GM10248 (cell line): ENCODE measurements around the gene RAB13.

Experiments
- CTCF ChIA-PET: fragments of 300-600 bp; sonication (Branson Sonifier 250); formaldehyde crosslinking; extraction: SDS; loops from one replicate; lab custom pipeline; 2021; ENCODE audit warnings: antibody characterized with exemption; lab: Yijun Ruan, JAX
- POLR2A ChIA-PET: fragments of 350-650 bp; sonication (Branson Sonifier 250); formaldehyde crosslinking; extraction: SDS; loops from one replicate; lab custom pipeline; 2020; ENCODE audit warnings: antibody characterized with exemption; lab: Yijun Ruan, JAX
- DNase-seq: peaks from one replicate; pipeline ENCODE4 v3.0.0; 2012; ENCODE audit errors: extremely low spot score
- CTCF ChIP-seq: IDR thresholded peaks from 2 replicates; pipeline ENCODE4 v1.5.1; 2012; ENCODE audit warnings: mild to moderate bottlenecking, low read depth; ENCODE audit errors: extremely low read depth, missing control alignments, control extremely low read depth

The RAB13 gene

GRCh38 chr1:153977250-153978240 lies 8.6 kb downstream of the RAB13 start, which contains the start of gene JTB:
JTB (minus strand) TSS chr1:153977674; CDS start chr1:153977252, 422 bp downstream.
- DNase-seq = peak; percentile 91
- ChIA-PET POLR2A (interaction anchor here (1.2 to 3.2 kb wide), 6 partner anchors 10 to 344 kb away, joined by 3 to 31 read pairs (median 9); partner anchors contain the start of genes CHTOP, CREB3L4, DENND4B and RPS27), CTCF (interaction anchor here (0.8 to 4.4 kb wide), 14 partner anchors 7 to 467 kb away, joined by 3 to 36 read pairs (median 6); partner anchors contain the start of genes CREB3L4, DENND4B, GATAD2B and RAB13)
- TF ChIP-seq CTCF = no peak

GRCh38 chr1:153976819-153977249 lies 9.3 kb downstream of the RAB13 start:
- POLR2A ChIA-PET = interaction anchor here (0.6 to 3.2 kb wide), 6 partner anchors 9 to 338 kb away, joined by 3 to 31 read pairs (median 9); partner anchors contain the start of genes CREB3L4, DENND4B, RPS27 and SLC39A1
- no peak for DNase-seq
- CTCF ChIA-PET = interaction anchor here (0.8 to 4.4 kb wide), 13 partner anchors 8 to 208 kb away, joined by 3 to 36 read pairs (median 6); partner anchors contain the start of genes CREB3L4, DENND4B, GATAD2B and RAB13
- no peak for TF ChIP-seq CTCF

- no peak for TF ChIP-seq CTCF
- ChIA-PET POLR2A (interaction anchor here (0.6 kb wide), 1 partner anchor 1486 kb away, joined by 4 read pairs; no protein-coding TSS in a partner anchor), CTCF (interaction anchor here (1.9 to 2.9 kb wide), 3 partner anchors 13 to 176 kb away, joined by 9 to 14 read pairs (median 11); partner anchors contain the start of gene RAB13)
- DNase-seq = no peak
Measured at GRCh38 chr1:153973525-153973924, 12.6 kb downstream of the RAB13 start.

- CTCF ChIA-PET = interaction anchor here (1.9 to 2.9 kb wide), 2 partner anchors 14 to 176 kb away, joined by 11 to 14 read pairs; partner anchors contain the start of gene RAB13
- POLR2A ChIA-PET = interaction anchor here (0.6 kb wide), 1 partner anchor 1486 kb away, joined by 4 read pairs; no protein-coding TSS in a partner anchor
- TF ChIP-seq CTCF = no peak
- DNase-seq = no peak
Measured at GRCh38 chr1:153973071-153973470, 13.1 kb downstream of the RAB13 start.

GRCh38 chr1:153970346-153970745 lies 15.8 kb downstream of the RAB13 start:
- DNase-seq = no peak
- POLR2A ChIA-PET = interaction anchor here (0.5 to 1.3 kb wide), 4 partner anchors 20 to 364 kb away, joined by 4 to 9 read pairs (median 6); partner anchors contain the start of gene RPS27
- no peak for TF ChIP-seq CTCF
- CTCF ChIA-PET = no interaction called here
